Epithelial cell of proximal tubule (primary cell): ENCODE data around the gene ZFPM1. TPM values are rescaled to one million over a fixed set of nuclear protein-coding genes. Genes with fewer than 3 reads are reported as not detected.

Experiments used
- DNase-seq: peaks from one replicate; pipeline ENCODE4 v3.0.0-alpha.2; 2011; ENCODE audit warnings: low read depth
- H3K4me3 ChIP-seq: 2 replicates; pipeline ENCODE4 v1.5.1; 2011; ENCODE audit warnings: low read depth, mild to moderate bottlenecking, low read length
- CTCF ChIP-seq: conservative IDR thresholded peaks from 2 replicates; pipeline ENCODE4 v1.5.1; 2012; ENCODE audit warnings: low read depth, mild to moderate bottlenecking, low read length
- total RNA-seq: library from RNA; depleted of rRNA; stranded (reverse); fragments of >200 nt; gene quantifications from 2 replicates; pipeline ENCODE4 v1.2.3, GENCODE V29; 2015

ZFPM1 gene
- total RNA-seq, 1 donor from 2014 or later, result 5.7 TPM

- peak overlapping the region; percentile 53 for H3K4me3 ChIP-seq
- no peak for DNase-seq
- no peak for TF ChIP-seq CTCF
These were observed 82.2 kb downstream of the ZFPM1 start for GRCh38 chr16:88535191-88535856.

GRCh38 chr16:88535857-88536222 is 82.8 kb downstream of the ZFPM1 start:
- H3K4me3 ChIP-seq, result no peak overlapping the region
- no peak for TF ChIP-seq CTCF
- no peak for DNase-seq

DNA sequence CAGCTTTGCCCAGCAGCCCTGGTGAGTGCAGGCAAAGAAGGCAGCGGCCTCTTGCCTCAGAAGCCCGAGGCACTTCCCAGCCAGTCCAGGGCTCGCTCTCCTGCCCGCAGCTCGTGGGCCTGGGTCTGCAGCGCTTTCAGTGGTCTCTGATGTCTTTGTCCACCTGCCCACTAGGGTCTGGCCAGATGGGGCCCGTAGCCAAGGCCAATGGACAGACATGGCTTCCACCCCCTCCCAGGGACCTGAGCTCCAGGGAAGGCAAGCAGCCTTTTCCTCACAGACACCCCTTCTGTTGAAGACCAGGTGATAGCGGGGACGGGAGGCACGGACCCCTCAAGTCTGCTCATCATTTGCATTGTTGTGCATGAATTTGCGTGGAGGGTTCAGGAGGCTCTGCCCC is 83.4 kb downstream of the ZFPM1 start:
- no peak for DNase-seq
- TF ChIP-seq CTCF, result no peak
- no peak overlapping the region for H3K4me3 ChIP-seq

DNA sequence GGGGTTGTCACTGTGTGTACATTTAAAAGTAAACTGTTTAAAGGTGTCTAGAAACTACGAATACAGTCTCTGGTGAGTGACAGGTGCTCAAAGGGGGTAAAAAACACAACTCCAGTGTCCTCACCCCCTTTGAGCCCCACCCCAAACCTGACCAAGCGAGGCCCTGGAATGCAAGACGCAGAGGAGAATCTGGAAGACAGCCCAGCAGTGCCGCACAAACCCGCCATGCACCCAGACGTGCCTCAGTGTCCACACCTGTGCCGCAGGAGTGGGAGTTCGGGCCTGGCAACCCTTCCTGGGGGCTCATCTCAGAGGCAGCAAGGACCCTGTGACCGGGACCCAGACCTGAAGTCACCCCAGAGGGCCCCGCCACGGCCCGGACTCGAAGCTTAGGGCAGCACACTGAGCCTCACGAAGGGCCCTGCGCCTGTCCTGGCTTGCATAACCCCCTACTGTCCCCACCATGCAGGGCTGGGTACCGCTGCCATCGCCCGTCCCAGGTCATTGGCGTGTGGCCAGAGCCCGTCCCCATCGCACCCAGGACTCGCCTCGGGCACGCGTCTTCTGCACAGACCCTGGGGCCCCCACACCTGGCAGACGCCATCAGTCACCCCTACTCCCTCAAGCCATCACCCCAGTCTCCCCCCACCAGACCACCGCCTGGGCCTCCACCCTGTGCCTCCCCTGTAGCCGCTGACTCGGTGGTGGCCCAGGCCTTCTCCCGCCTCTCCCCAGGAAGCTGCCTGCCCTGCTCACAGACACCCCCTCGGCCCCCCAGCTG is 84.1 kb downstream of the ZFPM1 start:
- no peak for TF ChIP-seq CTCF
- H3K4me3 ChIP-seq, result no peak overlapping the region
- DNase-seq, result no peak

DNA sequence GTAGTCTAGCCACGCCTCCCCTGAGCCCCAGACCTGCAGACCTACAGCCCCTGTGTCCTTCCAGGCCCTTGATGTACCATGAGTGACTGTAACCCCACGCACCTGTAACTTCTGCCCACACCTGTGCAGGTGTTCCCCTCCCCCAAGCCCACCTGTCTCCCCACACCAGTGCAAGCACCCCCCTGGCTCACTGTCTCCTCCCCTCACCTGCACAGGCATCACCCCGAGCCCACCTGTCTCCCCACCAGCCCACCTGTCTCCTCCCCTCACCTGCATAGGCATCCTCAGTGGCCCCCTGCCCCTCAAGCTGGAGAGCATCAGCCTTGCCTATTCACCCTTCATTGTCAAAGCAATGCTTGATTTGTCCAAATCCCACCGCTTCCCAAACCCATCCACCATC is 84.8 kb downstream of the ZFPM1 start:
- H3K4me3 ChIP-seq, result no peak overlapping the region
- TF ChIP-seq CTCF, result no peak
- no peak for DNase-seq

GRCh38 chr16:88538366-88539060 is 85.4 kb downstream of the ZFPM1 start:
- no peak for DNase-seq
- no peak overlapping the region for H3K4me3 ChIP-seq
- no peak for TF ChIP-seq CTCF
